Astrocyte of the cerebellum (primary cell): ENCODE measurements around the gene ZMAT5.

Experiments
- DNase-seq: peaks from one replicate; pipeline ENCODE4 v3.0.0-alpha.2; 2011; ENCODE audit warnings: low read depth
- H3K4me3 ChIP-seq: 2 replicates; pipeline ENCODE4 v1.5.1; 2011; ENCODE audit warnings: mild to moderate bottlenecking, low read depth, low read length, moderate library complexity
- CTCF ChIP-seq: IDR thresholded peaks from 2 replicates; pipeline ENCODE4 v1.5.1; 2012; ENCODE audit warnings: low read length, low read depth, moderate library complexity, mild to moderate bottlenecking; ENCODE audit errors: missing control alignments
- in situ Hi-C: cut with HindIII; loops from 2 replicates; pipeline ENCODE4 v1.10.0; 2017; ENCODE audit warnings: low sequenced_read_pairs

The ZMAT5 gene

GRCh38 chr22:29726512-29727130 lies 40.2 kb downstream of the ZMAT5 start:
- TF ChIP-seq CTCF = no peak
- in situ Hi-C loops = no loop called here
- H3K4me3 ChIP-seq = no peak overlapping the region
- no peak for DNase-seq

- in situ Hi-C loops = no loop called here
- no peak for TF ChIP-seq CTCF
- no peak for DNase-seq
- no peak overlapping the region for H3K4me3 ChIP-seq
Observed at GRCh38 chr22:29726106-29726505, 40.7 kb downstream of the ZMAT5 start.

GRCh38 chr22:29724843-29725242 lies 42.0 kb downstream of the ZMAT5 start:
- in situ Hi-C loops = no loop called here
- H3K4me3 ChIP-seq = no peak overlapping the region
- DNase-seq = no peak
- TF ChIP-seq CTCF = no peak

- in situ Hi-C loops = no loop called here
- no peak overlapping the region for H3K4me3 ChIP-seq
- DNase-seq = no peak
- TF ChIP-seq CTCF = no peak
Observed at GRCh38 chr22:29723766-29724165, 43.0 kb downstream of the ZMAT5 start.

- TF ChIP-seq CTCF = no peak
- no peak overlapping the region for H3K4me3 ChIP-seq
- in situ Hi-C loops = no loop called here
- DNase-seq = no peak
Observed at GRCh38 chr22:29722587-29722986, 44.2 kb downstream of the ZMAT5 start.

- no peak for DNase-seq
- no peak for TF ChIP-seq CTCF
- in situ Hi-C loops = no loop called here
- peak overlapping the region; percentile 20 for H3K4me3 ChIP-seq
Observed at GRCh38 chr22:29722151-29722550, 44.7 kb downstream of the ZMAT5 start.

GRCh38 chr22:29720811-29721323 lies 45.9 kb downstream of the ZMAT5 start:
- TF ChIP-seq CTCF = no peak
- no peak for DNase-seq
- in situ Hi-C loops = no loop called here
- H3K4me3 ChIP-seq = peak overlapping the region; percentile 20
